ENCODE results near the gene FOXRED1.
A peak's percentile ranks its signal among the peaks of the same experiment; 100 is the strongest.

FOXRED1 gene

DNA sequence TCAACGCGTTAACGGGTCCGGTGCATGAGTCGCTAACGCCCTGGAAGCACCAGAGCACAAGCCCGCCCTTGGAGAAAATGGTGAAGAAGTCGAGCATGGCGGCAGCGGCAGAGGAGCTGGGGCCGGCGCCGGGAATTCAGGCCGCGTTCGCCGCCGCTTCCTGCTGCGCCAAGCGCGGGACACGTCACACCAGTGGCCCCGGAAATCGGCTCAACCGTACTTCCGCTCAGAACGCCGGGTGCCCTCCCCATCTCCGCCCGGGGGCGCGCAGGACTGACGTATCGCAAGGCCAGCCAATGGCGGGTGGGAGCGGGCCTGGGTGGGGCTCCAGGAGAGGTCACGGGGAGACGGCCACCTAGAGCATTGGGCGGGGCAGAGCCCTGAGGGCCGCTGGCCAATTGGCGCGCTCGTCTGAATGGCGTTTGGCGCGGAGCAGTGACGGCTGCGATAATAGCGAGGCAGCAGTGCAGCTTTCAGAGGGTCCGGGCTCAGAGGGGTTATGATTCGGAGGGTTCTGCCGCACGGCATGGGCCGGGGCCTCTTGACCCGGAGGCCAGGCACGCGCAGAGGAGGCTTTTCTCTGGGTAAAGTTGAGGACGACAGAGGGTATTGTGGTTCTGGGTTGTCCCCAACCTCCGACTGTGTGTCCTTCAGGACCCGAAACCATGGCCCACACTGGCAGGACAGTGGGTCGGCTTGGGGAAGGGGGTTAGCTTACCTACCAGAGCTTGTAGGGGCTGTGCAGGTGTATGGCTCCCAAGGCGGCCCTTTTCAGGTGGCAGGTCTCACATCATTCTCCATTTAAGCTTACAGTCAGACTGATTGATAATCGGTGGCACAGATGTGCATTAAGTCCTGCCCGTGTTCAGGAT lies at the start of gene FOXRED1, which contains the start of gene SRPRA:
Gene FOXRED1, plus strand, starts transcription at position 447 of the 872 bp plus-strand sequence. Its CDS starts 53 bp downstream, at position 500.
Gene SRPRA, minus strand, starts transcription at position 188 of the 872 bp plus-strand sequence. Its CDS starts 91 bp downstream, at position 97.
- Histone ChIP-seq H3K4me3 (ENCODE audit: low read depth, low read length) (peak within 1 kb of the TSS; percentile 63), H3K9me3 (ENCODE audit: severe bottlenecking) (no peaks in the 10 kb centered on the region), H3K27ac (peak within 1 kb of the TSS; percentile 86), H3K36me3 (peaks cover 60% of the 10 kb centered on the region), H3K27me3 (ENCODE audit: insufficient read depth, low read depth, severe bottlenecking) (no peaks in the 10 kb centered on the region)
- DNase-seq = peak; percentile 100
- TF ChIP-seq, protein P1, sequence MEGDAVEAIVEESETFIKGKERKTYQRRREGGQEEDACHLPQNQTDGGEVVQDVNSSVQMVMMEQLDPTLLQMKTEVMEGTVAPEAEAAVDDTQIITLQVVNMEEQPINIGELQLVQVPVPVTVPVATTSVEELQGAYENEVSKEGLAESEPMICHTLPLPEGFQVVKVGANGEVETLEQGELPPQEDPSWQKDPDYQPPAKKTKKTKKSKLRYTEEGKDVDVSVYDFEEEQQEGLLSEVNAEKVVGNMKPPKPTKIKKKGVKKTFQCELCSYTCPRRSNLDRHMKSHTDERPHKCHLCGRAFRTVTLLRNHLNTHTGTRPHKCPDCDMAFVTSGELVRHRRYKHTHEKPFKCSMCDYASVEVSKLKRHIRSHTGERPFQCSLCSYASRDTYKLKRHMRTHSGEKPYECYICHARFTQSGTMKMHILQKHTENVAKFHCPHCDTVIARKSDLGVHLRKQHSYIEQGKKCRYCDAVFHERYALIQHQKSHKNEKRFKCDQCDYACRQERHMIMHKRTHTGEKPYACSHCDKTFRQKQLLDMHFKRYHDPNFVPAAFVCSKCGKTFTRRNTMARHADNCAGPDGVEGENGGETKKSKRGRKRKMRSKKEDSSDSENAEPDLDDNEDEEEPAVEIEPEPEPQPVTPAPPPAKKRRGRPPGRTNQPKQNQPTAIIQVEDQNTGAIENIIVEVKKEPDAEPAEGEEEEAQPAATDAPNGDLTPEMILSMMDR (IDR thresholded peaks at IDR 0.05; ENCODE audit: low read depth, low read length) = no peak

DNA sequence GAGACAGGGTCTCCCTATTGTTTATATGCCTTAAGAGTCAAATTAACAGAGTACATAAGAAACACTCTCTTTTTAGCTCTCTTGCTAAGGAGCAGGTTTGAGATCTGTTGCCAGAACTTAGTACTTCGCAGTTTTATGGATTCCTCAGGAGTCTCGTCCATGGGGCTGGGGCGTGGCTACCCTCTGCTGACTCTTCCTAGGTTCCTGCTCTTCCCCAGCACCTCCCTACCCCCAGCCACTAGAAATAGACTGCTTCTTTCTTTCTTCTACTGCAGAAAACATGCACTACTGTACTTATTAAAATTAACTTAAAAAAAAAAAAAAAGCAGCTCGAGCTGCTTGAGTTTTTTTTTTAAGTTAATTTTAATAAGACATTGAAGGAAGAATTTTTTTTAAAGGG lies 49.4 kb upstream of the FOXRED1 start:
- TF ChIP-seq, protein P1 (IDR thresholded peaks at IDR 0.05; ENCODE audit: low read depth, low read length) = no peak
- Histone ChIP-seq H3K9me3 (ENCODE audit: severe bottlenecking) (no peaks in the 10 kb centered on the region), H3K4me3 (ENCODE audit: low read depth, low read length) (no peak overlapping the region), H3K27me3 (ENCODE audit: insufficient read depth, low read depth, severe bottlenecking) (no peaks in the 10 kb centered on the region), H3K36me3 (no peaks in the 10 kb centered on the region), H3K27ac (no peak overlapping the region)
- no peak for DNase-seq

DNA sequence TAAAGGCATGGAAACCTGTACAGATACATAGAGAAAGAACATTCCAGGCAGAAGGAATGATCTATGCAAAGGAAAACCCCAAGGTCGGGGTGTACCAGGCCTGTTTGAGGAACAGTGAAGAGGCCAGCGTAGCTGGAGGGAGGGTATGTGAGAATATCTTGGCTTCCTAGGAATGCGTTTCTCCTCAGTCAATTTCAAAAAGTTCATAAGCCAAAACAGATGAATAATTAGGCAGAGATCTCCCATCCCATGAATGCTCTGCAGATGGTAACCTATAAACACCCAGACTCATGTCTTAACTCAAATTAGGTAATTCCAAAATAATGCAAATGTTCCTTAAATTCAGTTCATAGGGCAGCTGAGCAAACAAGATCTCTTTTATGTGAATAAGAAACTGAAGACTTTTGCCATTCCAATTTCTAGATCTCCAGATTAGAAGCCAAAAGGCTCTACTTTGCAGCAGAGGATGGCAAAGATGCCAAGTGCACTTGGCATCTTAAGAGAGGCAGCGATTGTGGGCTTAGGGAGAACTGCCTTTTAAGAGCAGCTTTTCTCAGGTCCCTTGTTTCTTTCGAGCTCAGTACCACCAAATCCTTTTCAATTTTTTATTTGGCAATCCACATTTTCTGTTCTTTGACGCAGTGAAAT lies 44.2 kb upstream of the FOXRED1 start:
- Histone ChIP-seq H3K4me3 (ENCODE audit: low read depth, low read length) (no peak overlapping the region), H3K36me3 (no peaks in the 10 kb centered on the region), H3K27me3 (ENCODE audit: insufficient read depth, low read depth, severe bottlenecking) (no peaks in the 10 kb centered on the region), H3K27ac (no peak overlapping the region), H3K9me3 (ENCODE audit: severe bottlenecking) (no peaks in the 10 kb centered on the region)
- TF ChIP-seq, protein P1 (IDR thresholded peaks at IDR 0.05; ENCODE audit: low read depth, low read length) = no peak
- DNase-seq = no peak

DNA sequence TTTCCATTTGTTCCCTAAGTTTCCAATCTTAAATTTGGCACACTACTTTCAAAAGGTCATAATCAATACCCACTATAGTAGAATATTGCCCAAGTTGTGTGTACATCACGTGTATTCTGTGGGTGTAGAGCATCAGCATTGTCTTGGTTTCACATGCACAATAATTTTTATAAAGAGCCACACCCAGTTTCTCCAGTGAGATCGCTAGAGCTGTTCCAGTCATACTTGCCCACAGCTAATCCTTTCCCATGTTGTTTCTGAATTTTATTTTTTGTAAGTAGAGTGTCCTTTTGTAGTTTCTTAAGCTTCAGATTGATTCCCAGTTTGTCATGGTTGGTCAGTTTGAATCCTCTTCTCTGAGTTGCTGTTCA lies 43.7 kb upstream of the FOXRED1 start:
- no peaks in the 10 kb centered on the region for H3K27me3 ChIP-seq (ENCODE audit: insufficient read depth, low read depth, severe bottlenecking)
- DNase-seq = no peak
- TF ChIP-seq, protein P1 (IDR thresholded peaks at IDR 0.05; ENCODE audit: low read depth, low read length) = no peak
- no peaks in the 10 kb centered on the region; the same call in 1 of the 2 replicates for H3K36me3 ChIP-seq
- H3K27ac ChIP-seq = no peak overlapping the region
- no peak overlapping the region for H3K4me3 ChIP-seq (ENCODE audit: low read depth, low read length)
- H3K9me3 ChIP-seq (ENCODE audit: severe bottlenecking) = no peaks in the 10 kb centered on the region

DNA sequence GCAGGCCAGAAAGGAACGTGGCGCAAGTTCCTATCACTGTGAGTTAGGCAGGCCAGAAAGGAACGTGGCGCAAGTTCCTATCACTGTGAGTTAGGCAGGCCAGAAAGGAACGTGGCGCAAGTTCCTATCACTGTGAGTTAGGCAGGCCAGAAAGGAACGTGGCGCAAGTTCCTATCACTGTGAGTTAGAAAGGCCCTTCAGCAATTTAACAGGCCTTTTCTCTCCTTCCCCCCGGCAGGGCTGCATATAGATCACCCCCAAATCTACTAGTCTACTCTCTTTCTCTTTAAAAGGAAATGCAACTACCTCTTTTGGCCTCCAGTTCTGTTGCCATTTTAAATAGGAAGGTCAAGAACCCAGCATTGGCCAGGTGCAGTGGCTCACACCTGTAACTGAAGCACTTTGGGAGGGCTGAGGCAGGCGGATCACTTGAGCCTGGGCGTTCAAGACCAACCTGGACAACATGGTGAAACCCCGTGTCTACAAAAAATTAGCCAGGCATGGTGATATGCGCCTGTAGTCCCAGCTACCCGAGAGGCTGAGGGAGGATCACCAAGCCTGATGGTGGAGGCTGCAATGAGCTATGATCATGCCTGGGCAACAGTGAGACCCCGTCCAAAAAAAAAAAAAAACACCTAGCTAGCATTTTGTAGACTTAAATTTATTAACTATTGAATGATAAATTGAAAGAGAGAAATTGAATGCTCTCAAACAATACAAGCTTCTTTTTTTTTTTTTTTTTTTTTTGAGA lies 42.4 kb upstream of the FOXRED1 start:
- H3K4me3 ChIP-seq (ENCODE audit: low read depth, low read length) = no peak overlapping the region
- no peaks in the 10 kb centered on the region for H3K9me3 ChIP-seq (ENCODE audit: severe bottlenecking)
- no peak overlapping the region for H3K27ac ChIP-seq
- no peaks in the 10 kb centered on the region for H3K27me3 ChIP-seq (ENCODE audit: insufficient read depth, low read depth, severe bottlenecking)
- H3K36me3 ChIP-seq = peaks cover 4% of the 10 kb centered on the region
- no peak for DNase-seq
- TF ChIP-seq, protein P1 (IDR thresholded peaks at IDR 0.05; ENCODE audit: low read depth, low read length) = no peak
